ENCODE results near the gene SKIDA1.

- no peak for TF ChIP-seq FOXP2 (optimal IDR thresholded peaks at IDR 0.05; ENCODE audit: control extremely low read depth, extremely low read length, insufficient read depth)
- no peak for TF ChIP-seq POLR2AphosphoS5 (IDR thresholded peaks at IDR 0.05; ENCODE audit: borderline replicate concordance, low read depth, low read length)
- TF ChIP-seq EZH2 (IDR thresholded peaks at IDR 0.05) = no peak
These were observed 28.2 kb downstream of the SKIDA1 start for GRCh38 chr10:21497177-21497807.

All from SK-N-MC (cell line).